Upper lobe of left lung (tissue), 6 donors: ENCODE data around the gene LAMA3. TPM values are rescaled to one million over a fixed set of nuclear protein-coding genes. Genes with fewer than 3 reads are reported as not detected.

Experiments used
- ATAC-seq, 2 donors: fragments of 200-7000 bp; cut with Tn5 transposase; one replicate each; pipeline ENCODE4 v1.9.1; 2022; ENCODE audit warnings: mild to moderate bottlenecking in 2 of 2, moderate library complexity in 2 of 2; ENCODE audit not compliant: low FRiP score in 2 of 2
- DNase-seq, 2 donors: peaks; one replicate each; pipeline ENCODE4 v3.0.0-alpha.2; 2019 to 2020
- H3K27ac ChIP-seq, 4 donors: fragments of 200-600 bp; sonication (generic); one replicate each; pipeline ENCODE4 v1.5.1; 2016 to 2019
- H3K27me3 ChIP-seq, 4 donors: fragments of 200-600 bp; sonication (generic); one replicate each; pipeline ENCODE4 v1.5.1; 2017 to 2019
- H3K36me3 ChIP-seq, 4 donors: fragments of 200-600 bp; sonication (generic); one replicate each; pipeline ENCODE4 v1.5.1; 2016 to 2019
- H3K4me1 ChIP-seq, 4 donors: fragments of 200-600 bp; sonication (generic); one replicate each; pipeline ENCODE4 v1.5.1; 2018 to 2019
- H3K4me3 ChIP-seq, 4 donors: fragments of 200-600 bp; sonication (generic); one replicate each; pipeline ENCODE4 v1.5.1; 2017 to 2019; ENCODE audit warnings: mild to moderate bottlenecking in 2 of 4, moderate library complexity in 1 of 4
- H3K9me3 ChIP-seq, 4 donors: fragments of 200-600 bp; sonication (generic); one replicate each; pipeline ENCODE4 v1.5.1; 2018 to 2019
- EP300 ChIP-seq, 4 donors: sonication (generic); formaldehyde crosslinking; IDR thresholded peaks; one replicate each; pipeline ENCODE4 v1.5.1; 2017; ENCODE audit warnings: antibody characterized with exemption in 4 of 4, control low read depth in 2 of 4
- POLR2A ChIP-seq, 4 donors: fragments of 450-650 bp; IDR thresholded peaks; one replicate each; pipeline ENCODE4 v1.5.1; 2016 to 2017; ENCODE audit warnings: antibody characterized with exemption in 4 of 4, mild to moderate bottlenecking in 2 of 4
- POLR2AphosphoS5 ChIP-seq, 2 donors: sonication (generic); formaldehyde crosslinking; IDR thresholded peaks; one replicate each; pipeline ENCODE4 v1.5.1; 2017; ENCODE audit warnings: antibody characterized with exemption in 2 of 2
- WGBS, 2 donors: methylation state at CpG; one replicate each; pipeline ENCODE4 v1.1.5; 2017 to 2018; 5-methylcytosine and 5-hydroxymethylcytosine counted together
- total RNA-seq, 6 donors: library from RNA; depleted of rRNA in 4 of 6; stranded (reverse); fragments of >200 nt in 4 of 6; gene quantifications; one replicate each; pipeline versions ENCODE4 v1.1.0 to v1.2.1, GENCODE V29; 2016 to 2021
- TF ChIP-seq, protein P1 (sequence below), 6 experiments: fragments of 450-650 bp in 4 of 6; fragments of 200-600 bp in 2 of 6; sonication (generic) in 2 of 6; IDR thresholded peaks; one replicate each; pipeline ENCODE4 v1.5.1; 2016 to 2019; ENCODE audit warnings: antibody characterized with exemption in 6 of 6
- donor health status: DM: no; HTN: no; CAD: no; lungs with moderate emphysema.
- donor health status: DM: no; HTN: yes; CAD: no; lungs with severe emphysema.

LAMA3 gene
- total RNA-seq, 6 donors from 2014 or later, result 88.2 to 202 (median 141) TPM

DNA sequence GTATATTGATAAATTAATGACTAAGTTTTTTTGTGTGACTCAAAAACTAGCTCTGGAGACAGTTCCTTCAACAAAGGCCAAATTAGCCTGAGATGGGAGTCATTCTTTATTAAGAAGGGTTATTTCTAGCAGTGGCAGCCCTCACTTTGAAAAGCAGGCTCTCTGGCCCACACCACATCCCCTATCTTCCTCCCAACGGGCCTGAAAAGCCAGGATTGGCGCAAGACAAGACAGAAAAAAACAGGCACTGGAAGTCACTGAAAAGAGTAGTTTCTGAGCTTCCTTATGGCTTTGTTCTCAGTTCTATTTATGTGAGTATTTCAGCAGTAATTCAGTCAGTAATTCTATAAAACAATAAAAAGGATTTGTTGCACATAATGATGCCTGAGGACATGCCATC lies 149.0 kb downstream of the LAMA3 start:
- Histone ChIP-seq H3K36me3 (no peaks in the 10 kb centered on the region), H3K9me3 (no peaks in the 10 kb centered on the region), H3K27me3 (no peaks in the 10 kb centered on the region), H3K4me3 (no peak overlapping the region), H3K4me1 (peaks cover 0 to 9% (median 1%) of the 10 kb centered on the region in 4 donors), H3K27ac (peak overlapping the region in 1 of 4 donors; percentile 9)
- ATAC-seq, result no peak
- WGBS, 2 donors, result 35 to 54% methylated on average over 2 of the region's 2 CpGs
- TF ChIP-seq EP300 (IDR thresholded peaks at IDR 0.05) (no peak), POLR2A (IDR thresholded peaks at IDR 0.05) (no peak), POLR2AphosphoS5 (IDR thresholded peaks at IDR 0.05) (no peak)
- TF ChIP-seq, protein P1, sequence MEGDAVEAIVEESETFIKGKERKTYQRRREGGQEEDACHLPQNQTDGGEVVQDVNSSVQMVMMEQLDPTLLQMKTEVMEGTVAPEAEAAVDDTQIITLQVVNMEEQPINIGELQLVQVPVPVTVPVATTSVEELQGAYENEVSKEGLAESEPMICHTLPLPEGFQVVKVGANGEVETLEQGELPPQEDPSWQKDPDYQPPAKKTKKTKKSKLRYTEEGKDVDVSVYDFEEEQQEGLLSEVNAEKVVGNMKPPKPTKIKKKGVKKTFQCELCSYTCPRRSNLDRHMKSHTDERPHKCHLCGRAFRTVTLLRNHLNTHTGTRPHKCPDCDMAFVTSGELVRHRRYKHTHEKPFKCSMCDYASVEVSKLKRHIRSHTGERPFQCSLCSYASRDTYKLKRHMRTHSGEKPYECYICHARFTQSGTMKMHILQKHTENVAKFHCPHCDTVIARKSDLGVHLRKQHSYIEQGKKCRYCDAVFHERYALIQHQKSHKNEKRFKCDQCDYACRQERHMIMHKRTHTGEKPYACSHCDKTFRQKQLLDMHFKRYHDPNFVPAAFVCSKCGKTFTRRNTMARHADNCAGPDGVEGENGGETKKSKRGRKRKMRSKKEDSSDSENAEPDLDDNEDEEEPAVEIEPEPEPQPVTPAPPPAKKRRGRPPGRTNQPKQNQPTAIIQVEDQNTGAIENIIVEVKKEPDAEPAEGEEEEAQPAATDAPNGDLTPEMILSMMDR (IDR thresholded peaks at IDR 0.05), result no peak
- no peak for DNase-seq

DNA sequence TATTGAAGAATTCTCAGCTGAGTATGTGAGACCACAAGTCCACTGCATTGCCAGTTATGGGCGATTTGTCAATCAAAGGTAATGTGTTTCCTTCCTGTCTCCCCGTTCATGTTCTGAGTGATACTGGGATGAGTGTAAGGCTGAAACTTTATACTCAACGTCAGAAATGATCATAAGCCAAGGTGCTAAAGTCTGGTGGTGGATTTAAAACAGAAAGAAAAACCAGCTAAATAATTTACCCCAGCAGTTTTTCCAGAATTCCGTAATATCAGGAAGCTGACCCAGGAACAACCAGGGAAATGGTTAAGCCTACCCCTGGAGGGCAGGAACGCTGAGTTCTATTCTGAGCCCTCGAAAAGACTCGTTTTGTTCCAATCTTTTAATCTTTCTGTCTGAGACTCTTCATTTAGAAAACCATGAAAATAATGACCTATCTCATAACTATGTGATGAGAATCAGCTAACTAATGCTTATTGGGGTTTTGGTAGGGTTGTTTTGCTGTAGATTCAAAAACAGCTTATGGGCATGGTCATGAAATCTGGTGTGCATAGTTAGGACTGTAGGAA lies 149.6 kb downstream of the LAMA3 start:
- peaks cover 0 to 6% (median 0%) of the 10 kb centered on the region in 4 donors for H3K4me1 ChIP-seq
- ATAC-seq (peak in 1 of 2 donors; percentile 70), DNase-seq (no peak)
- TF ChIP-seq POLR2A (IDR thresholded peaks at IDR 0.05), result no peak
- TF ChIP-seq, protein P1 (IDR thresholded peaks at IDR 0.05), result no peak
- TF ChIP-seq EP300 (IDR thresholded peaks at IDR 0.05), result no peak
- TF ChIP-seq POLR2AphosphoS5 (IDR thresholded peaks at IDR 0.05), result no peak
- WGBS, 2 donors, result 63 to 64% methylated on average over 7 of the region's 7 CpGs
- no peaks in the 10 kb centered on the region for H3K36me3 ChIP-seq
- H3K27ac ChIP-seq, result no peak overlapping the region
- H3K4me3 ChIP-seq, result no peak overlapping the region
- no peaks in the 10 kb centered on the region for H3K9me3 ChIP-seq
- no peaks in the 10 kb centered on the region for H3K27me3 ChIP-seq

DNA sequence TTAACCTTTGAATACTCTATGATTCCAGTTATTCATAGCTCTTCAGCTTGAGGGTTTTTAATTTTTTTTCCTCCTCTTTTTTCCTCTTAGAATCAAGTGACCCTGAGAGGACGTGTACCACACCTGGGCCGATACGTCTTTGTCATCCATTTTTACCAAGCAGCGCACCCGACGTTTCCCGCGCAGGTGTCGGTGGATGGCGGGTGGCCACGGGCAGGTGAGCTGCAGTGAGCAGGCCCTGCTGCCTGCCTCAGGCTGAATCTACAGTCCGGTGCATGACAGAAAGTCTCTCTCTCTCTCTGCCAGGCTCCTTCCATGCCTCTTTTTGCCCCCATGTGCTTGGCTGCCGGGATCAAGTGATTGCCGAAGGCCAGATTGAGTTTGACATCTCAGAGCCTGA lies 153.1 kb downstream of the LAMA3 start:
- no peaks in the 10 kb centered on the region for H3K27me3 ChIP-seq
- H3K9me3 ChIP-seq, result no peaks in the 10 kb centered on the region
- ATAC-seq (no peak), DNase-seq (peak in 1 of 2 donors; percentile 65)
- TF ChIP-seq EP300 (IDR thresholded peaks at IDR 0.05), result no peak
- no peak for TF ChIP-seq POLR2A (IDR thresholded peaks at IDR 0.05)
- no peak for TF ChIP-seq POLR2AphosphoS5 (IDR thresholded peaks at IDR 0.05)
- TF ChIP-seq, protein P1 (IDR thresholded peaks at IDR 0.05), result no peak
- no peaks in the 10 kb centered on the region for H3K4me1 ChIP-seq
- WGBS, 2 donors, result 95 to 96% methylated on average over 14 of the region's 14 CpGs
- no peak overlapping the region for H3K4me3 ChIP-seq
- H3K27ac ChIP-seq, result no peak overlapping the region
- H3K36me3 ChIP-seq, result no peaks in the 10 kb centered on the region

DNA sequence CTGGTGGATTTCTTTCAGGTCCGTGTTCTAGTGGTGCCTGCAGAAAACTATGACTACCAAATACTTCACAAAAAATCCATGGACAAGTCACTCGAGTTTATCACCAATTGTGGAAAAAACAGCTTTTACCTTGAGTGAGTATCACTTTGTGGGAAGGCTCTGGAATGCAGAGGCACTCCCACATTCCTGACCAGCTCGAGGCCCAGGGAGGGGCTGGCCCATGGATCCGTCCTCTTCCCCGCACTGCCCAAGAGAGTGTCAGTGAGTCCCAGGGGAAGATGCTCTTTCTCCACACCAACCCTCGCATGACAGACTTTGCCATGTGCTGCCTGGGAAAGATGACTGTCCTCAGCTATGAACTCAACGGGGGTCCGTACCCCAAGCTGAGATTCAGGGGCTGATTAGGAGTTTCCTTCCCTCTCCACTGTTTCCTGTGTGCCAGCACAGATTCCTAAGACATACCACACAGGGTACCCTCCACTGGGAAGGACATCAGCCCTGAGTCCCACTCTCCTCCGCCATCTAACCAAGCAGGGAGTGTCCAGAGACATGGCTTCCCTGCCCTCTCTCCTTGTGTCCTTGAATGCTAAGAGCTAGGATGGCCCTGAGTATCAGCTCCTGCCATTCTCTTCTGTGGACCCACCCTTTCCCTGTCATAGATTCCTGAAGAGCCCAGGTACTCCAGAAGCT lies 155.9 kb downstream of the LAMA3 start:
- no peak for DNase-seq
- H3K27me3 ChIP-seq, result no peaks in the 10 kb centered on the region
- whole genome bisulfite sequencing, 2 donors, result 69% methylated on average over 9 of the region's 9 CpGs
- TF ChIP-seq, protein P1 (IDR thresholded peaks at IDR 0.05), result no peak
- TF ChIP-seq POLR2AphosphoS5 (IDR thresholded peaks at IDR 0.05) (no peak), EP300 (IDR thresholded peaks at IDR 0.05) (no peak)
- H3K4me1 ChIP-seq, result no peaks in the 10 kb centered on the region
- ATAC-seq, result peak; percentile 54 to 73
- no peak overlapping the region for H3K4me3 ChIP-seq
- H3K36me3 ChIP-seq, result no peaks in the 10 kb centered on the region
- no peaks in the 10 kb centered on the region for H3K9me3 ChIP-seq
- no peak overlapping the region for H3K27ac ChIP-seq
